Kidney (tissue), 14 donors: ENCODE data around the gene IQCM. TPM values are rescaled to one million over a fixed set of nuclear protein-coding genes. Genes with fewer than 3 reads are reported as not detected.

Source experiments
- DNase-seq, 5 donors: peaks; one replicate each; pipeline ENCODE4 v3.0.0-alpha.2; 2013 to 2020
- FAIRE-seq: peaks from 2 replicates; lab custom pipeline; 2012; peaks lifted over from hg19 to GRCh38; lab: Jason Lieb, UNC
- H3K27ac ChIP-seq, 2 donors: one replicate each; pipeline ENCODE4 v1.7.0; 2013; ENCODE audit warnings: low read depth in 2 of 2, low read length in 2 of 2, inconsistent platforms in 1 of 2
- H3K27me3 ChIP-seq: one replicate; pipeline ENCODE4 v1.7.1; 2013; ENCODE audit warnings: low read length, inconsistent platforms; ENCODE audit not compliant: control insufficient read depth, insufficient read depth
- H3K36me3 ChIP-seq, 3 donors: one replicate each; pipeline versions ENCODE4 v1.7.0 to v1.7.1; 2013; ENCODE audit warnings: low read length in 3 of 3, control low read depth in 1 of 3, inconsistent platforms in 1 of 3; ENCODE audit not compliant: insufficient read depth in 3 of 3, control insufficient read depth in 2 of 3
- H3K4me1 ChIP-seq, 3 donors: one replicate each; pipeline versions ENCODE4 v1.7.0 to v1.7.1; 2013; ENCODE audit warnings: low read length in 3 of 3, inconsistent platforms in 1 of 3, low read depth in 1 of 3; ENCODE audit not compliant: control insufficient read depth in 2 of 3, insufficient read depth in 2 of 3
- H3K4me3 ChIP-seq, 3 donors: one replicate each; pipeline versions ENCODE4 v1.7.0 to v1.8.1; 2013; ENCODE audit warnings: low read length in 3 of 3, control low read depth in 1 of 3, inconsistent platforms in 1 of 3
- H3K9ac ChIP-seq, 3 donors: one replicate each; pipeline versions ENCODE4 v1.7.0 to v1.7.1; 2013; ENCODE audit warnings: low read length in 3 of 3, control low read depth in 1 of 3, inconsistent platforms in 1 of 3
- H3K9me3 ChIP-seq, 3 donors: one replicate each; pipeline versions ENCODE4 v1.7.0 to v1.7.1; 2013; ENCODE audit warnings: low read length in 3 of 3, control low read depth in 1 of 3, inconsistent platforms in 1 of 3; ENCODE audit not compliant: control insufficient read depth in 2 of 3, insufficient read depth in 1 of 3
- CTCF ChIP-seq: IDR thresholded peaks from 3 replicates; pipeline ENCODE4 v1.5.1; 2012; ENCODE audit warnings: mild to moderate bottlenecking, moderate library complexity, borderline replicate concordance; ENCODE audit not compliant: insufficient read depth; ENCODE audit errors: extremely low read depth
- intact Hi-C: fragments of 100-400 bp; cut with DNase I; formaldehyde crosslinking; loops from one replicate; pipeline ENCODE4 v1.11.1; 2022
- polyA plus RNA-seq: library from polyadenylated mRNA; stranded (reverse); fragments of 350-450 nt; fragmentation: Illumina TruSeq; extraction: RNeasy Lipid Tissue Mini Kit (QIAGEN cat#74804); gene quantifications from one replicate; pipeline ENCODE4 v1.2.3, GENCODE V29; 2014; ENCODE audit warnings: low read depth, low replicate concordance; ENCODE audit not compliant: insufficient read depth
- total RNA-seq: library from RNA; stranded (reverse); fragmentation: NEBNext Ultra II Directional; extraction: Animal tissue kit (Norgen Biotek cat#: 25700); gene quantifications from one replicate; pipeline ENCODE4 v1.2.1, GENCODE V29; 2021
- donor health status: control.
- donor health status: control.
- donor health status: control.
- donor health status: control.
- donor health status: control.
- donor health status: DM: yes; HTN: yes; CAD: no.
- donor health status: Normal renal cell carcinoma (clear cell type).

IQCM gene
- total and polyA plus RNA-seq, 2 donors from 2014 or later = not detected

- no peak overlapping the region for H3K9ac ChIP-seq
- no peaks in the 10 kb centered on the region for H3K36me3 ChIP-seq
- no peak for TF ChIP-seq CTCF
- H3K27ac ChIP-seq = no peak overlapping the region
- no peaks in the 10 kb centered on the region for H3K9me3 ChIP-seq
- H3K27me3 ChIP-seq = no peaks in the 10 kb centered on the region
- H3K4me3 ChIP-seq = no peak overlapping the region
- no peak for DNase-seq
- no peak for FAIRE-seq
- H3K4me1 ChIP-seq = no peaks in the 10 kb centered on the region
- intact Hi-C loops = no loop called here
Observed at GRCh38 chr4:149595500-149595899, 220.1 kb downstream of the IQCM start.

GRCh38 chr4:149589826-149590225, 225.8 kb downstream of the IQCM start:
- H3K27ac ChIP-seq = no peak overlapping the region
- H3K4me1 ChIP-seq = no peaks in the 10 kb centered on the region
- H3K9me3 ChIP-seq = no peaks in the 10 kb centered on the region
- FAIRE-seq (no peak), DNase-seq (no peak)
- no peak overlapping the region for H3K4me3 ChIP-seq
- no peak overlapping the region for H3K9ac ChIP-seq
- no peaks in the 10 kb centered on the region for H3K27me3 ChIP-seq
- intact Hi-C loops = no loop called here
- no peak for TF ChIP-seq CTCF
- H3K36me3 ChIP-seq = no peaks in the 10 kb centered on the region

DNA sequence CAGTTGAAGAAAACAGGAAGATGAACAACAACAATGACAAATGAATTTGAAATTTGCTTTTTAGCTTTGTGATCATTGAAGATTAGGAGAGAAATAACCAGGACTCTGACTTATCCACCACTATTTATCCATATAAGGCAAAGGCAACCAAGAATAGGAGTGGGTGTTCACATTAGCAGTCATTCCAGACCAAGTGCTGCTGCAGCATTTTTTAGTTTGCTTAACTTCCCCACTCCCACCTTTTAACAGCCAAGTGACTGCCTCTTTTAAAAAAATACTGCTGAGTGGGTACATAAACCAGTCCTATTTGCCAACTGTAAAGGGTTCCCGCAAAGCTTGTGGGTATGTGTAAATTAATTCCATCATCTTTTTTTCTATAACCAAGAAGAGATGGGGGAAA, 230.9 kb downstream of the IQCM start:
- Histone ChIP-seq H3K36me3 (no peaks in the 10 kb centered on the region), H3K4me3 (no peak overlapping the region), H3K4me1 (no peaks in the 10 kb centered on the region), H3K9ac (no peak overlapping the region), H3K27ac (no peak overlapping the region), H3K9me3 (no peaks in the 10 kb centered on the region), H3K27me3 (no peaks in the 10 kb centered on the region)
- FAIRE-seq (no peak), DNase-seq (peak in 1 of 5 donors; percentile 4)
- intact Hi-C loops = no loop called here
- no peak for TF ChIP-seq CTCF

DNA sequence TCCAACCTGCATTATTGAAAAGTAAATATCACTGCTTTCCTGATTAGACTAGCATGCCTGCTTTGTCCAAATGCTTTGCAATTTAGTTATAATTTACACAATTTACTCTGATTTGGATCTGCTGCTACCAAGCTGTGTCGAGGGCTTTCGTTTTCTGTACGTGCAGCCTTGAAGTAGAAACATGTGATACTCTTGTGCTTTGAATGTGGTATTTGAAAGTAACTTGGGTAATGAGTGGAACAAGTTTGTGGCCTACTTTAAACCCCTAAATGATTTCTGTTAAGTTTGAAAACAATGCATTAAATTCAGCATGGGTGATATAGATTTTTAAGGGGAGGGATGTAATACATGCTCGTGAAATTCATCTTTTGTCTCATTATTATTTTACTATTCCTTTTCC, 240.7 kb downstream of the IQCM start:
- no peak for TF ChIP-seq CTCF
- intact Hi-C loops = no loop called here
- no peak overlapping the region for H3K27ac ChIP-seq
- no peaks in the 10 kb centered on the region for H3K27me3 ChIP-seq
- H3K4me1 ChIP-seq = no peaks in the 10 kb centered on the region
- H3K4me3 ChIP-seq = no peak overlapping the region
- H3K9ac ChIP-seq = no peak overlapping the region
- no peaks in the 10 kb centered on the region for H3K9me3 ChIP-seq
- FAIRE-seq = no peak
- no peaks in the 10 kb centered on the region for H3K36me3 ChIP-seq
- peak in 2 of 5 donors; percentile 2 to 5 for DNase-seq
